K562 (cell line): ENCODE measurements around the gene FOCAD. TPM values are rescaled to one million over a fixed set of nuclear protein-coding genes. Genes with fewer than 3 reads are reported as not detected.

Experiments
- ATAC-seq: fragments of 200-7000 bp; cut with Tn5 transposase; 3 replicates; pipeline ENCODE4 v1.9.1; 2020; ENCODE audit warnings: moderate library complexity
- BruUV-seq: library from RNA; stranded (reverse); fragments of 400-500 nt; replicated peaks from 2 replicates; lab custom pipeline; 2021; lab: Mats Ljungman, UMichigan
- CTCF ChIA-PET: fragments of 300-600 bp; formaldehyde crosslinking; extraction: SDS; loops from one replicate; lab custom pipeline; 2021; ENCODE audit warnings: low intra/inter-chr PET ratio; lab: Yijun Ruan, JAX
- POLR2A ChIA-PET: fragments of 300-600, 350-650 bp; sonication (Branson Sonifier 250); formaldehyde crosslinking; extraction: SDS; loops from one replicate; lab custom pipeline; 2021; ENCODE audit warnings: antibody characterized with exemption, inconsistent platforms; lab: Yijun Ruan, JAX
- DNase-seq, 4 experiments: peaks; one replicate each; pipeline versions ENCODE4 v3.0.0 to v3.0.0-alpha.2; 2011 to 2018; ENCODE audit warnings: low spot score in 3 of 4, mixed read lengths in 3 of 4; ENCODE audit errors: extremely low read depth in 1 of 4
- FAIRE-seq: peaks from 2 replicates; lab custom pipeline; 2011; peaks lifted over from hg19 to GRCh38; lab: Jason Lieb, UNC
- H2AFZ ChIP-seq: 2 replicates; pipeline ENCODE4 v1.6.0; 2011; ENCODE audit warnings: low read depth, low read length, control low read depth, inconsistent platforms
- H3K27ac ChIP-seq: fragments of 200-600 bp; 3 replicates; pipeline ENCODE4 v1.8.0; 2011; ENCODE audit warnings: low read depth, mild to moderate bottlenecking, control low read depth, inconsistent platforms, low read length, moderate library complexity, mixed read lengths; ENCODE audit errors: extremely low read depth
- H3K27me3 ChIP-seq, 2 experiments: fragments of 300-600 bp in 1 of 2; 2 replicates in 1 of 2; 3 replicates in 1 of 2; pipeline versions ENCODE4 v1.6.0 to v1.8.0; 2011; ENCODE audit warnings: inconsistent platforms in 2 of 2, low read length in 2 of 2, mild to moderate bottlenecking in 1 of 2, mixed read lengths in 1 of 2, moderate library complexity in 1 of 2; ENCODE audit not compliant: control insufficient read depth in 2 of 2, insufficient read depth in 2 of 2
- H3K36me3 ChIP-seq: fragments of 300-600 bp; 3 replicates; pipeline ENCODE4 v1.8.0; 2011; ENCODE audit warnings: mild to moderate bottlenecking, low read length, inconsistent platforms; ENCODE audit not compliant: control insufficient read depth, insufficient read depth
- H3K4me1 ChIP-seq, 2 experiments: fragments of 200-600 bp in 1 of 2; replicated peaks in 1 of 2; 2 replicates in 1 of 2; 3 replicates in 1 of 2; pipeline versions ENCODE4 v1.5.1 to v1.8.0; 2011; ENCODE audit warnings: inconsistent platforms in 2 of 2, low read length in 2 of 2, mild to moderate bottlenecking in 1 of 2, mixed read lengths in 1 of 2, moderate library complexity in 1 of 2; ENCODE audit not compliant: control insufficient read depth in 2 of 2, insufficient read depth in 2 of 2
- H3K4me2 ChIP-seq: 2 replicates; pipeline ENCODE4 v1.6.1; 2011; ENCODE audit warnings: low read length, control low read depth, inconsistent platforms, mixed read lengths; ENCODE audit not compliant: insufficient read depth
- H3K4me3 ChIP-seq: fragments of 200-600 bp; sonication (generic), shearing (Covaris generic); 2 replicates; pipeline ENCODE4 v1.5.1; 2016; ENCODE audit warnings: control low read depth, inconsistent platforms
- H3K79me2 ChIP-seq: fragments of 200-600 bp; 3 replicates; pipeline ENCODE4 v1.8.0; 2011; ENCODE audit warnings: low read length, inconsistent platforms; ENCODE audit not compliant: control insufficient read depth, insufficient read depth
- H3K9ac ChIP-seq, 2 experiments: 2 replicates each; pipeline versions ENCODE4 v1.6.0 to v1.6.1; 2011; ENCODE audit warnings: low read depth in 2 of 2, low read length in 2 of 2, control low read depth in 1 of 2, inconsistent platforms in 1 of 2, mild to moderate bottlenecking in 1 of 2, mixed read lengths in 1 of 2; ENCODE audit not compliant: insufficient read depth in 1 of 2
- H3K9me1 ChIP-seq: one replicate; pipeline ENCODE4 v1.6.0; 2011; ENCODE audit warnings: inconsistent platforms, mild to moderate bottlenecking, low read length, moderate library complexity; ENCODE audit not compliant: control insufficient read depth, insufficient read depth
- H3K9me3 ChIP-seq: replicated peaks from 2 replicates; pipeline ENCODE4 v1.5.1; 2011; ENCODE audit warnings: low read depth, low read length, inconsistent platforms; ENCODE audit not compliant: control insufficient read depth, insufficient read depth
- H4K20me1 ChIP-seq: replicated peaks from 2 replicates; pipeline ENCODE4 v1.6.1; 2011; ENCODE audit warnings: low read length, inconsistent platforms, mixed read lengths; ENCODE audit not compliant: control insufficient read depth, insufficient read depth
- C11orf30 ChIP-seq: fragments of 450-650 bp; IDR thresholded peaks from 2 replicates; pipeline ENCODE4 v1.6.1; 2016; ENCODE audit warnings: low read depth, mild to moderate bottlenecking
- FOSL1 ChIP-seq: fragments of 200-800 bp; sonication (Bioruptor generic); conservative IDR thresholded peaks from 2 replicates; pipeline ENCODE4 v1.6.1; 2016; ENCODE audit warnings: missing genetic modification characterization, missing compliant biosample characterization
- HNRNPLL ChIP-seq: fragments of 200-400 bp; formaldehyde crosslinking; IDR thresholded peaks from 2 replicates; pipeline ENCODE4 v1.6.1; 2017; ENCODE audit warnings: low read length, low read depth, mild to moderate bottlenecking; ENCODE audit not compliant: poor library complexity, severe bottlenecking
- KLF1 ChIP-seq: fragments of 450-650 bp; IDR thresholded peaks from 2 replicates; pipeline ENCODE4 v1.6.1; 2016; ENCODE audit warnings: missing genetic modification characterization, missing compliant biosample characterization
- MCM5 ChIP-seq: fragments of 450-650 bp; IDR thresholded peaks from 2 replicates; pipeline ENCODE4 v1.6.1; 2016; ENCODE audit warnings: low read depth
- POLR2AphosphoS5 ChIP-seq: IDR thresholded peaks from 2 replicates; pipeline ENCODE4 v1.6.1; 2011; ENCODE audit warnings: mild to moderate bottlenecking, low read depth, low read length, moderate library complexity; ENCODE audit not compliant: control insufficient read depth, insufficient read depth
- PTBP1 ChIP-seq: fragments of 200-400 bp; formaldehyde crosslinking; IDR thresholded peaks from 2 replicates; pipeline ENCODE4 v1.6.1; 2017; ENCODE audit warnings: low read depth, low read length
- SIX5 ChIP-seq, 2 experiments: IDR thresholded peaks; 2 replicates each; pipeline ENCODE4 v1.6.1; 2011; ENCODE audit warnings: low read length in 2 of 2, borderline replicate concordance in 1 of 2, low read depth in 1 of 2, mild to moderate bottlenecking in 1 of 2, moderate library complexity in 1 of 2; ENCODE audit not compliant: insufficient read depth in 1 of 2
- SMARCC2 ChIP-seq: fragments of 450-650 bp; IDR thresholded peaks from 2 replicates; pipeline ENCODE4 v1.6.1; 2017; ENCODE audit warnings: antibody characterized with exemption, moderate library complexity, mild to moderate bottlenecking, low read depth
- SRSF3 ChIP-seq: fragments of 200-400 bp; formaldehyde crosslinking; IDR thresholded peaks from 2 replicates; pipeline ENCODE4 v1.6.1; 2016; ENCODE audit warnings: mild to moderate bottlenecking, low read length, moderate library complexity; ENCODE audit not compliant: insufficient read depth
- WHSC1 ChIP-seq: IDR thresholded peaks from one replicate; pipeline ENCODE4 v1.6.1; 2012; ENCODE audit warnings: low read length, control low read depth, inconsistent platforms
- ZBED1 ChIP-seq: IDR thresholded peaks from 2 replicates; pipeline ENCODE4 v1.6.1; 2014
- ZFP36 ChIP-seq: fragments of 150-350 bp; IDR thresholded peaks from 2 replicates; pipeline ENCODE4 v1.6.1; 2018; ENCODE audit warnings: low read length, low read depth; ENCODE audit not compliant: partially characterized antibody
- ZNF146 ChIP-seq: IDR thresholded peaks from one replicate; pipeline ENCODE4 v1.6.1; 2018; ENCODE audit warnings: missing compliant biosample characterization; ENCODE audit not compliant: unreplicated experiment
- ZNF197 ChIP-seq: fragments of 200-800 bp; sonication (Bioruptor generic); IDR thresholded peaks from 2 replicates; pipeline ENCODE4 v1.6.1; 2016; ENCODE audit warnings: low read depth, missing genetic modification characterization, missing compliant biosample characterization
- ZNF263 ChIP-seq: sonication (generic); formaldehyde crosslinking; IDR thresholded peaks from 2 replicates; pipeline ENCODE4 v1.8.0; 2022; ENCODE audit warnings: mild to moderate bottlenecking, missing genetic modification reagents, borderline replicate concordance
- ZNF764 ChIP-seq: fragments of 250-450 bp; sonication (Bioruptor Pico); IDR thresholded peaks from 2 replicates; pipeline ENCODE4 v1.4.0; 2020; ENCODE audit warnings: low read depth, mild to moderate bottlenecking, moderate library complexity
- WGBS: fragments of 100-300 bp; shearing (Covaris generic); methylation state at CpG from one replicate; pipeline ENCODE4 v1.1.6; 2016; ENCODE audit warnings: low coverage, mixed read lengths; ENCODE audit not compliant: insufficient coverage; ENCODE audit errors: missing lambda C conversion rate; 5-methylcytosine and 5-hydroxymethylcytosine counted together
- in situ Hi-C: fragments of 300-500 bp; cut with MboI; formaldehyde crosslinking; loops from 4 replicates; pipeline ENCODE4 v1.15.0; 2018; ENCODE audit warnings: inconsistent platforms, mixed read lengths
- intact Hi-C: fragments of 100-400 bp; cut with micrococcal nuclease; formaldehyde crosslinking; loops from 2 replicates; pipeline ENCODE4 v1.14.2; 2022
- polyA plus RNA-seq, 8 experiments: library from polyadenylated mRNA; depleted of rRNA in 4 of 8; stranded (reverse) in 5 of 8; unstranded in 3 of 8; fragments of >200 nt; fragmentation: Nextera tagmentation in 2 of 8; fragmentation: Illumina TruSeq in 1 of 8; extraction: Ambion mirVana in 2 of 8; extraction: Trizol in 1 of 8; gene quantifications; 2 replicates each; pipeline versions ENCODE4 v1.2.1 to v1.2.3, GENCODE V29; 2011 to 2014; ENCODE audit warnings: inconsistent platforms in 1 of 8, missing spikeins in 1 of 8
- total RNA-seq, 7 experiments: library from RNA; depleted of rRNA in 6 of 7; stranded (reverse); fragments of >200 nt in 6 of 7; fragmentation: Illumina TruSeq in 2 of 7; extraction: Trizol in 2 of 7; gene quantifications; 2 replicates each; pipeline versions ENCODE4 v1.2.1 to v1.2.3, GENCODE V29; 2011 to 2021; ENCODE audit warnings: low replicate concordance in 1 of 7
- TF ChIP-seq, protein P1 (sequence below): fragments of 450-650 bp; IDR thresholded peaks from 2 replicates; pipeline ENCODE4 v1.6.1; 2014; ENCODE audit warnings: low read depth, mild to moderate bottlenecking, moderate library complexity, borderline replicate concordance

FOCAD gene
- total and polyA plus RNA-seq, 9 of the 15 experiments (the other 6 are each of a cell fraction or from before 2014, with no cell fraction given), result 0.13 to 2.4 (median 1.6) TPM

DNA sequence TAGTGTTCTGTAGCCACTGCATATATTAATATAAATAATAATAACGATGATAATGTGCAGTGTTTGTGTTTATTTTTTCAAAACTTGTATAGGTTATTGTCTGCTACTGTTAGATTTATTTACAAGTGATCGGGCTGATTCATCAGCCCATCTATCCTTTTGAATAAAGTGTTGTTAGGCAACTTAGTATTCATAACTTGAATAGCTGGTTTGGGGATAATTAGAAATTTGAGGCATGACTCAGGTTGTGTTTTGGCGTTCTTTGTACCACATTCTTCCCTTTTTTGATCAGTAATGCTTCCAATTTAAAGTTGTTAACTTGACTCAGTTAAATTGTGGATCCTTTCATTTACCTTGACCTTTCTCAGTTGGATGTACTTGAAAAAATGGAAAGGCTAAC, 69.7 kb downstream of the FOCAD start:
- no TSS peak for BruUV-seq
- whole genome bisulfite sequencing, result no CpG with 5 or more reads among the region's 3 CpGs
- Histone ChIP-seq H3K79me2 (no peaks in the 10 kb centered on the region), H3K27ac (no peak overlapping the region), H3K27me3 (no peaks in the 10 kb centered on the region), H3K9me3 (no peaks in the 10 kb centered on the region), H3K4me3 (no peak overlapping the region), H3K36me3 (no peaks in the 10 kb centered on the region), H2AFZ (no peak overlapping the region), H4K20me1 (no peaks in the 10 kb centered on the region), H3K9me1 (no peaks in the 10 kb centered on the region)
- in situ Hi-C loops, result no loop called here
- DNase-seq (no peak), FAIRE-seq (no peak)
- CTCF ChIA-PET, result no interaction called here
- POLR2A ChIA-PET, result no interaction called here
- TF ChIP-seq POLR2AphosphoS5 (no peak), ZNF764 (CRISPR knock-in tag) (no peak), ZNF197 (CRISPR knock-in tag) (no peak), SIX5 (IDR thresholded peaks at IDR 0.05; ENCODE audit: borderline replicate concordance in 1 of 2, insufficient read depth in 1 of 2, low read depth in 1 of 2, low read length in 2 of 2) (no peak), HNRNPLL (no peak), ZBED1 (no peak), KLF1 (tag) (no peak), MCM5 (no peak), ZNF146 (CRISPR knock-in tag) (no peak), FOSL1 (no peak), ZFP36 (no peak), PTBP1 (no peak), ZNF263 (CRISPR knock-in tag) (no peak), C11orf30 (no peak), SMARCC2 (no peak), SRSF3 (no peak), WHSC1 (no peak)
- TF ChIP-seq, protein P1, sequence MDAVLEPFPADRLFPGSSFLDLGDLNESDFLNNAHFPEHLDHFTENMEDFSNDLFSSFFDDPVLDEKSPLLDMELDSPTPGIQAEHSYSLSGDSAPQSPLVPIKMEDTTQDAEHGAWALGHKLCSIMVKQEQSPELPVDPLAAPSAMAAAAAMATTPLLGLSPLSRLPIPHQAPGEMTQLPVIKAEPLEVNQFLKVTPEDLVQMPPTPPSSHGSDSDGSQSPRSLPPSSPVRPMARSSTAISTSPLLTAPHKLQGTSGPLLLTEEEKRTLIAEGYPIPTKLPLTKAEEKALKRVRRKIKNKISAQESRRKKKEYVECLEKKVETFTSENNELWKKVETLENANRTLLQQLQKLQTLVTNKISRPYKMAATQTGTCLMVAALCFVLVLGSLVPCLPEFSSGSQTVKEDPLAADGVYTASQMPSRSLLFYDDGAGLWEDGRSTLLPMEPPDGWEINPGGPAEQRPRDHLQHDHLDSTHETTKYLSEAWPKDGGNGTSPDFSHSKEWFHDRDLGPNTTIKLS, result no peak
- TF ChIP-seq, all 486 proteins: peak for 0
- intact Hi-C loops, result no loop called here
- H3K4me2 ChIP-seq, result no peak overlapping the region
- ATAC-seq, result no peak
- no peak overlapping the region for H3K9ac ChIP-seq
- H3K4me1 ChIP-seq, result no peaks in the 10 kb centered on the region
